ENCODE data around the gene CLOCK. TPM values are rescaled to one million over a fixed set of nuclear protein-coding genes. Genes with fewer than 3 reads are reported as not detected.

Gene CLOCK
- total and polyA plus RNA-seq, 9 of the 15 experiments (the other 6 are each of a cell fraction or from before 2014, with no cell fraction given) = 3.7 to 14.4 (median 9.4) TPM

- TF ChIP-seq ZBTB40 (IDR thresholded peaks at IDR 0.05) = no peak
- no peak for TF ChIP-seq ZBTB40 (CRISPR knock-in tag; IDR thresholded peaks at IDR 0.05)
- no peak for TF ChIP-seq E4F1 (CRISPR knock-in tag; IDR thresholded peaks at IDR 0.05; ENCODE audit: borderline replicate concordance)
- TF ChIP-seq, protein P1, sequence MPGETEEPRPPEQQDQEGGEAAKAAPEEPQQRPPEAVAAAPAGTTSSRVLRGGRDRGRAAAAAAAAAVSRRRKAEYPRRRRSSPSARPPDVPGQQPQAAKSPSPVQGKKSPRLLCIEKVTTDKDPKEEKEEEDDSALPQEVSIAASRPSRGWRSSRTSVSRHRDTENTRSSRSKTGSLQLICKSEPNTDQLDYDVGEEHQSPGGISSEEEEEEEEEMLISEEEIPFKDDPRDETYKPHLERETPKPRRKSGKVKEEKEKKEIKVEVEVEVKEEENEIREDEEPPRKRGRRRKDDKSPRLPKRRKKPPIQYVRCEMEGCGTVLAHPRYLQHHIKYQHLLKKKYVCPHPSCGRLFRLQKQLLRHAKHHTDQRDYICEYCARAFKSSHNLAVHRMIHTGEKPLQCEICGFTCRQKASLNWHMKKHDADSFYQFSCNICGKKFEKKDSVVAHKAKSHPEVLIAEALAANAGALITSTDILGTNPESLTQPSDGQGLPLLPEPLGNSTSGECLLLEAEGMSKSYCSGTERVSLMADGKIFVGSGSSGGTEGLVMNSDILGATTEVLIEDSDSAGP (CRISPR knock-in tag; IDR thresholded peaks at IDR 0.05) = no peak
- no peak for TF ChIP-seq SRSF3 (IDR thresholded peaks at IDR 0.05; ENCODE audit: insufficient read depth, low read length)
- no peak for TF ChIP-seq RFX5 (IDR thresholded peaks at IDR 0.05; ENCODE audit: low read depth, low read length)
- TF ChIP-seq CTCF (IDR thresholded peaks at IDR 0.05 in 2 of 3, conservative IDR thresholded peaks at IDR 0.05 in 1 of 3; ENCODE audit: insufficient read depth in 2 of 3, low read depth in 1 of 3, low read length in 3 of 3) = no peak
- TF ChIP-seq ZNF239 (CRISPR knock-in tag; IDR thresholded peaks at IDR 0.05) = no peak
- no peak for TF ChIP-seq U2AF2 (optimal IDR thresholded peaks at IDR 0.05; ENCODE audit: low read depth, low read length)
- no peak for TF ChIP-seq BDP1 (IDR thresholded peaks at IDR 0.05; ENCODE audit: insufficient read depth, insufficient read length)
These were observed 109.3 kb downstream of the CLOCK start (continued) for GRCh38 chr4:55437356-55437796.

Measured in K562 (cell line).